Common myeloid progenitor, CD34-positive (primary cell): ENCODE data around the gene FAH.
"Not testable (repeated sequence)": the region's sequence is repeated elsewhere in the genome, so short reads cannot be mapped to it uniquely, and the experiment has no call there.

Source experiments
- CTCF ChIA-PET: fragments of 350-600 bp; sonication (Branson Sonifier 250); formaldehyde crosslinking; loops from one replicate; lab custom pipeline; 2021; ENCODE audit warnings: antibody characterized with exemption; lab: Charles Lee
- POLR2A ChIA-PET: fragments of 350-600 bp; sonication (Branson Sonifier 250); formaldehyde crosslinking; loops from one replicate; lab custom pipeline; 2021; ENCODE audit warnings: antibody characterized with exemption; lab: Charles Lee
- DNase-seq, 3 donors: peaks; one replicate each; pipeline versions ENCODE4 v3.0.0 to v3.0.0-alpha.2; 2013
- H3K27ac ChIP-seq, 2 experiments: 1 replicate in 1 of 2; 2 replicates in 1 of 2; pipeline ENCODE4 v1.7.0; 2013; ENCODE audit warnings: inconsistent platforms in 2 of 2, low read length in 2 of 2, mild to moderate bottlenecking in 2 of 2, low read depth in 1 of 2, moderate library complexity in 1 of 2; ENCODE audit not compliant: severe bottlenecking in 2 of 2, insufficient read depth in 1 of 2, poor library complexity in 1 of 2
- H3K27me3 ChIP-seq, 5 experiments: replicated peaks in 2 of 5; 1 replicate in 3 of 5; 2 replicates in 2 of 5; pipeline versions ENCODE4 v1.6.1 to v1.7.0; 2013; ENCODE audit warnings: low read length in 4 of 5, mild to moderate bottlenecking in 2 of 5, moderate library complexity in 2 of 5, inconsistent platforms in 1 of 5; ENCODE audit not compliant: insufficient read depth in 5 of 5, control insufficient read depth in 4 of 5
- H3K36me3 ChIP-seq, 4 experiments: 1 replicate in 2 of 4; 2 replicates in 2 of 4; pipeline versions ENCODE4 v1.6.1 to v1.7.0; 2013; ENCODE audit warnings: low read length in 3 of 4, control low read depth in 1 of 4, mild to moderate bottlenecking in 1 of 4; ENCODE audit not compliant: control insufficient read depth in 4 of 4, insufficient read depth in 4 of 4
- H3K4me1 ChIP-seq, 4 experiments: 1 replicate in 3 of 4; 2 replicates in 1 of 4; pipeline versions ENCODE4 v1.6.1 to v1.7.1; 2013; ENCODE audit warnings: low read length in 3 of 4, mild to moderate bottlenecking in 3 of 4, control low read depth in 1 of 4, inconsistent platforms in 1 of 4, moderate library complexity in 1 of 4; ENCODE audit not compliant: control insufficient read depth in 4 of 4, insufficient read depth in 4 of 4; ENCODE audit errors: control extremely low read depth in 1 of 4
- H3K4me3 ChIP-seq, 7 experiments: 1 replicate in 4 of 7; 2 replicates in 3 of 7; pipeline versions ENCODE4 v1.5.1 to v1.7.0; 2013; ENCODE audit warnings: mild to moderate bottlenecking in 7 of 7, low read length in 6 of 7, moderate library complexity in 6 of 7, inconsistent platforms in 2 of 7, low read depth in 2 of 7, control low read depth in 1 of 7; ENCODE audit not compliant: insufficient read depth in 4 of 7, control insufficient read depth in 1 of 7; ENCODE audit errors: extremely low read depth in 1 of 7
- H3K9me3 ChIP-seq, 5 experiments: 1 replicate in 4 of 5; 2 replicates in 1 of 5; pipeline versions ENCODE4 v1.6.1 to v1.7.1; 2013; ENCODE audit warnings: low read length in 4 of 5, mild to moderate bottlenecking in 2 of 5, inconsistent platforms in 1 of 5, low read depth in 1 of 5, moderate library complexity in 1 of 5; ENCODE audit not compliant: control insufficient read depth in 4 of 5, insufficient read depth in 2 of 5; ENCODE audit errors: control extremely low read depth in 1 of 5
- WGBS: methylation state at CpG from one replicate; pipeline ENCODE4 v1.1.5; 2013; ENCODE audit not compliant: insufficient coverage; 5-methylcytosine and 5-hydroxymethylcytosine counted together

FAH gene

DNA sequence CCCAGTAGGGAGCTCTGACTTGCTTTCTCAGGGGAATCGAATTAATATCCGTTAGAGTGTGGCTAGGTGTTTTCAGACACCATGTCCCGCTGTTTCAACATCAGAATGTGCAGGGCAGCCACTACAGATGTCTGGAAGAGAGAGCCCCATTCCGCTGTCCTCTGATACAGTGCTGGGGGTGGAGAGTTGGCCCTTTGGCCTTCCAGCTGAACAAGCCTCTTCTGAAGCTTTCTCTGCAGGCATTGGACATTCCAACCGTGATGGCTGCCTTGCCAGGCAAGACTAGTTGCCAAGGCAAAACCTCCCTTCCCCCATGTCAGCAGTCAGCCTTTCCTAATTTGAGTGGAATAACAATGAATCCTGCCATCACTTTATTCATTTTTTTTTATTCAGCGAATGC, 1.5 kb downstream of the FAH start:
- WGBS, result 93% methylated on average over 6 of the region's 6 CpGs
- peaks cover 0 to 21% (median 5%) of the 10 kb centered on the region in 4 experiments for H3K36me3 ChIP-seq
- ChIA-PET CTCF (interaction anchor here (1.3 kb wide), 1 partner anchor 18 kb away, joined by 5 read pairs; no protein-coding TSS in a partner anchor), POLR2A (no interaction called here)
- H3K9me3 ChIP-seq, result no peaks in the 10 kb centered on the region
- DNase-seq, result no peak
- no peaks in the 10 kb centered on the region for H3K27me3 ChIP-seq
- H3K4me1 ChIP-seq, result peaks cover 5 to 48% (median 31%) of the 10 kb centered on the region in 4 experiments
- no peak overlapping the region for H3K27ac ChIP-seq
- peak overlapping the region in 3 of 7 experiments; percentile 71 to 86 (median 83) for H3K4me3 ChIP-seq

DNA sequence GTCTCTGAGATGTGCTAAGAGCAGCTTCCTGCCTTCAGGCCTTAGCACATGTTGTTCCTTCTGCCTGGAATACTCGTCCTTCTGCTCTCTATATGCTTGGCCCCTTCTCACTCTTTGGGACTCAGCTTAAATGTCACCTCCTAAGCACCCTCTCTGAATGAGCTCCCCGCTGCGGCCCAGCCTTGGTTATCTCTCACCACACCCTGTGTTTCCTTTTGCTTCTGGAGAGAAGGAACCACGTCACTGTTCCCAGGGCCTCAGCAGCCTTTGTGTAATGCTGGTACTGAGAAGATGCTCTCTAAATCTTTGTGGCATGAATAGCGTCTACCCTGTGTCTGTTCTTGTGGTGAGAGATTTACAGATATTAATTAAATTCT, 2.2 kb downstream of the FAH start:
- POLR2A ChIA-PET, result no interaction called here
- H3K27ac ChIP-seq, result peak overlapping the region in 1 of 2 experiments; percentile 37
- H3K36me3 ChIP-seq, result peaks cover 0 to 27% (median 7%) of the 10 kb centered on the region in 4 experiments
- CTCF ChIA-PET, result interaction anchor here (1.3 kb wide), 1 partner anchor 17 kb away, joined by 5 read pairs; no protein-coding TSS in a partner anchor
- WGBS, result 86% methylated on average over 1 of the region's 5 CpGs
- no peaks in the 10 kb centered on the region for H3K27me3 ChIP-seq
- peak in 1 of 3 donors; percentile 42 for DNase-seq
- no peaks in the 10 kb centered on the region for H3K9me3 ChIP-seq
- H3K4me3 ChIP-seq, result no peak overlapping the region
- H3K4me1 ChIP-seq, result peaks cover 6 to 52% (median 37%) of the 10 kb centered on the region in 4 experiments

DNA sequence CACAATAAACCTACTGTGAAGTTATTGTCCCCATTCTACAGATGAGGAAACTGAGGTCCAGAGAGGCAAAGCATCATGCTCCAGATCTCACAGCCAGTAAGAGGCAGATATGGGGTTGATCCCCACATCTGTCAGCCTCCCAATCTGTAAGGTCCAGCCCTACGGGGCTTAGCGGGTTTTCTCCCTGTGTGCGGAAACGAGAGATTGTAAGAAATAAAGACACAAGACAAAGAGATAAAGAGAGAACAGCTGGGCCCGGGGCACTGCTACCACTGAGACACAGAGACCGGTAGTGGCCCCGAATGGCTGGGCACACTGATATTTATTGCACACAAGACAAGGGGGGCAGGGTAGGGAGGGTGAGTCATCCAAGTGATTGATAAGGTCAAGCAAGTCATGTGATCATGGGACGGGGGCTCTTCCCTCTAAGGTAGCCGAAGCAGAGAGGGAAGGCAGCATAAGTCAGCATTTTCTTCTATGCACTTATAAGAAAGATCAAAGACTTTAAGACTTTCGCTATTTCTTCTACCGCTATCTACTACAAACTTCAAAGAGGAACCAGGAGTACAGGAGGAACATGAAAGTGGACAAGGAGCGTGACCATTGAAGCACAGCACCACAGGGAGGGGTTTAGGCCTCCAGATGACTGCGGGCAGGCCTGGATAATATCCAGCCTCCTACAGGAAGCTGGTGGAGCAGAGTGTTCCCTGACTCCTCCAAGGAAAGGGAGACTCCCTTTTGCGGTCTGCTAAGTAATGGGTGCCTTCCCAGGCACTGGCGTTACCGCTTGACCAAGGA, 2.8 kb downstream of the FAH start:
- POLR2A ChIA-PET, H3K4me3 ChIP-seq, H3K9me3 ChIP-seq, H3K27me3 ChIP-seq: not testable (repeated sequence)
- peak; percentile 37 to 82 (median 75) for DNase-seq
- peaks cover 9 to 58% (median 43%) of the 10 kb centered on the region in 4 experiments for H3K4me1 ChIP-seq
- peak overlapping the region in 1 of 2 experiments; percentile 37 for H3K27ac ChIP-seq
- WGBS, result 95% methylated on average over 8 of the region's 16 CpGs
- H3K36me3 ChIP-seq, result peaks cover 0 to 32% (median 7%) of the 10 kb centered on the region in 4 experiments
- CTCF ChIA-PET, result interaction anchor here (1.3 kb wide), 1 partner anchor 17 kb away, joined by 5 read pairs; no protein-coding TSS in a partner anchor

DNA sequence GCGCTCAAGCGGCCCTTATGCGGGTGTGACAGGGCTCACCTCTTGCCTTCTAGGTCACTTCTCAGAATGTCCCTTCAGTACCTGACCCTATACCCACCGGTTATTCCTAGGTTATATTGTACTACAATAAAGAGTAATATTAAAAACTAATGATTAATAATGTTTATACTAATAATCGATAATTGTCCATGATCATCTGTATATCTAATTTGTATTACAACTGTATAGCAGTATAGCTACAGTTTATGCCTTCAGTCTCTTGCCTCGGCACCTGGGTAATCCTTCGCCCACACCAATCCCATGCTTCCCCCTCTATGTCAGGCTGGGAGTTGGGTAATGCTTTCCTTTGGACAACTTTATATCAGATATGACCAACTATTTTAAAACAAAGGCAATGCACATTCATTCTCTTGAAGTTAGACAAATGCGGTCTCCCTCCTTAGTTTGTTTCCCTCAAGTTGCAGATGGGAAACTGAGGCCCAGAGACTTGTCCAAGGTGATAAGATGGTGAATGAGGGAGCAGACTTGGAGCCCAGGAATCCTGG, 3.4 kb downstream of the FAH start:
- POLR2A ChIA-PET, result no interaction called here
- peaks cover 0 to 32% (median 7%) of the 10 kb centered on the region in 4 experiments for H3K36me3 ChIP-seq
- DNase-seq, result no peak
- H3K4me3 ChIP-seq, result no peak overlapping the region
- no peaks in the 10 kb centered on the region for H3K9me3 ChIP-seq
- CTCF ChIA-PET, result interaction anchor here (1.2 to 3.6 kb wide), 3 partner anchors 11 to 66 kb away, joined by 3 to 16 read pairs (median 5); no protein-coding TSS in a partner anchor
- H3K27ac ChIP-seq, result peak overlapping the region in 1 of 2 experiments; percentile 37
- H3K4me1 ChIP-seq, result peaks cover 9 to 62% (median 50%) of the 10 kb centered on the region in 4 experiments
- WGBS, result 100% methylated on average over 1 of the region's 8 CpGs
- no peaks in the 10 kb centered on the region for H3K27me3 ChIP-seq

DNA sequence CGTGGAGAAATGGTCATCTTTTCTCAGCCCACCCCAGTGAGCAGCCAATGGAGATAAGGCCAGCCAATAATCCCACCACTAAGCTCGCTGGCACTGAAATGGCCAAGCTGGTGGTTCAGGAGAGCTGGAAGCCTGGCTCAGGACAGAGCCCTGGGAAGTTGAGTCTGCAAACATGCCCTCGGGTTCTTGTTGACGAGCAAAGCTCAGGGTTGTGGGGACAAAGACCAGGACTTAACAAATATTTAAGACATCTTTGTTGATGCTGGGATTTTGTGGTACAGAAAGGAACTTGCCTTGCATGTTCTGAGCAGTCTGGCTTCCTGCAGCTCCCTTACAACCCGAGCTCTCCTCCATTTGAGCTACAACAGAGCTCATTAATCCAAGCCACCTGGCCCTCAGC, 4.4 kb downstream of the FAH start:
- POLR2A ChIA-PET, result no interaction called here
- peaks cover 9 to 66% (median 53%) of the 10 kb centered on the region in 4 experiments for H3K4me1 ChIP-seq
- no peaks in the 10 kb centered on the region for H3K27me3 ChIP-seq
- CTCF ChIA-PET, result interaction anchor here (0.6 to 3.6 kb wide), 6 partner anchors 12 to 818 kb away, joined by 3 to 16 read pairs (median 3); no protein-coding TSS in a partner anchor
- no peak overlapping the region for H3K27ac ChIP-seq
- peaks cover 2 to 39% (median 10%) of the 10 kb centered on the region in 4 experiments for H3K36me3 ChIP-seq
- no peak for DNase-seq
- H3K9me3 ChIP-seq, result no peaks in the 10 kb centered on the region
- H3K4me3 ChIP-seq, result no peak overlapping the region
- 79% methylated on average over 5 of the region's 5 CpGs for WGBS

DNA sequence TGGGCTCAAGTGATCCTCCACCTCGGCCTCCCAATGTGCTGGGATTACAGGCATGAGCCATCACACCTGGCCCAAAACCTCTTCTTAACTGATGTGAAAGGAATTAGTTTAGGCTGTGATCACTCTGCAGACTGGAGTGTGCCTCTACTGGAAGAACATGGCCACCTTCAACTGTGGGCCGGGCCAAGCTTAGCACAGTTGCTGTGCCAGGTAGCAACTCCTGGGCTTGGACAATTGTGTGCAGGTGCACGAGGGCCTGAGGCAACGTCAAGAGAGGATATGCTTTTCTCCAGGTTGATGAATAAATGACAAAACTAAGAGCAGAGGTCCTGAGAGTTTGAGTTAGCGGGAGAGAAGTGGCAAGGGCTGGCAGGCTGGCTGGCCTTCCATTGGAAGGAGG, 6.5 kb downstream of the FAH start:
- Histone ChIP-seq H3K36me3 (peaks cover 7 to 60% (median 20%) of the 10 kb centered on the region in 4 experiments), H3K4me1 (peaks cover 6 to 59% (median 42%) of the 10 kb centered on the region in 4 experiments), H3K4me3 (no peak overlapping the region), H3K27ac (no peak overlapping the region), H3K27me3 (no peaks in the 10 kb centered on the region), H3K9me3 (peaks cover 0 to 2% (median 0%) of the 10 kb centered on the region in 5 experiments)
- WGBS, result 98% methylated on average over 5 of the region's 5 CpGs
- POLR2A ChIA-PET, result no interaction called here
- CTCF ChIA-PET, result interaction anchor here (1.7 to 3.6 kb wide), 2 partner anchors 14 to 98 kb away, joined by 5 to 16 read pairs; no protein-coding TSS in a partner anchor
- DNase-seq, result no peak
